Tibial nerve (tissue), 3 donors: Measurements from ENCODE around the gene ASTN2.

ENCODE experiments used
- CTCF ChIP-seq, 5 experiments: fragments of 200-600 bp in 3 of 5; fragments of 450-650 bp in 2 of 5; sonication (generic) in 3 of 5; IDR thresholded peaks; one replicate each; pipeline ENCODE4 v1.5.1; 2016 to 2019; ENCODE audit warnings: antibody characterized with exemption in 5 of 5, mild to moderate bottlenecking in 3 of 5, moderate library complexity in 2 of 5
- POLR2A ChIP-seq, 2 donors: fragments of 450-650 bp; IDR thresholded peaks; one replicate each; pipeline ENCODE4 v1.6.1; 2017; ENCODE audit warnings: antibody characterized with exemption in 2 of 2, mild to moderate bottlenecking in 2 of 2, moderate library complexity in 2 of 2

DNA sequence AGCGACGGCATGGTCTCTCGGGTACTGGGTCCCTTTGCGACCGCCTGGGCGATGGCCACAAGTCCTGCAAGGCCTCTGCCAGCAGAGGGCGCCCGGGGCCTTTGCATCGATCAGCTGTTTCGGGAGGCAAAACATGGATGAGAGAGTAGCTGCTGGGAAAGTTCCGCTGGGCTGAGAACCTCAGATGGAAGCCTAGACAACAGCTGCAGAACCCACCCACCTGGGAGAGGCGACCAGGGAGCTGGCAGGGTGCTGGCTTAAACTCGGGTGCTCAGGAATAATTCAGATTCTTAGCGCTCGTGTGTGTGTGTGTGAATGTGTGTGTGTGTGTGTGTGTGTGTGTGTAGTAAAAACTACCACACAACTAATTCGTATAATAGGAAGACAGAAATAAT is 677.7 kb downstream of the ASTN2 start:
- TF ChIP-seq POLR2A (IDR thresholded peaks at IDR 0.05) (no peak), CTCF (IDR thresholded peaks at IDR 0.05) (peak; percentile 61 to 70 (median 64))
